Measurements from ENCODE around the gene SKP1. TPM values are rescaled to one million over a fixed set of nuclear protein-coding genes. Genes with fewer than 3 reads are reported as not detected.

The SKP1 gene
- polyA plus RNA-seq, 1 of the 3 experiments (the other 2 are of a cell fraction): 407 TPM

GRCh38 chr5:134145779-134146581 is 30.8 kb downstream of the SKP1 start:
- Histone ChIP-seq H3K4me2 (no peak overlapping the region), H3K27ac (ENCODE audit: low read depth in 2 of 2, low read length in 1 of 2) (peak overlapping the region in 1 of 2 experiments; percentile 11; a peak in 1 of 4 replicates), H3K36me3 (replicated peaks in 1 of 2; ENCODE audit: control insufficient read depth in 1 of 2, insufficient read depth in 2 of 2, low read length in 1 of 2) (peaks cover 40 to 85% of the 10 kb centered on the region in 2 experiments), H3K9me2 (no peaks in the 10 kb centered on the region), H2AFZ (ENCODE audit: low read depth) (no peak overlapping the region), H3K4me1 (ENCODE audit: control insufficient read depth in 1 of 2, insufficient read depth in 2 of 2, low read depth in 1 of 2, low read length in 1 of 2) (peaks cover 0 to 2% of the 10 kb centered on the region in 2 experiments; a peak in 1 of 4 replicates), H3K9ac (no peak overlapping the region), H4K20me1 (ENCODE audit: insufficient read depth) (peaks cover 56% of the 10 kb centered on the region), H3K4me3 (ENCODE audit: low read depth in 2 of 2, low read length in 1 of 2) (no peak overlapping the region; a peak in 1 of 4 replicates), H3K27me3 (ENCODE audit: insufficient read depth) (no peaks in the 10 kb centered on the region), H3F3A (replicated peaks; ENCODE audit: insufficient read depth) (peaks cover 18% of the 10 kb centered on the region), H3K79me2 (ENCODE audit: insufficient read depth) (peaks cover 49% of the 10 kb centered on the region), H3K9me3 (no peaks in the 10 kb centered on the region)
- ChIA-PET CTCF (interaction anchor here (0.6 to 18.5 kb wide), 31 partner anchors 9 to 176 kb away, joined by 3 to 673 read pairs (median 4); partner anchors contain the start of gene TCF7), POLR2A (interaction anchor here (1.1 kb wide), 1 partner anchor 39 kb away, joined by 4 read pairs; no protein-coding TSS in a partner anchor)
- DNase-seq: peak; percentile 77
- peak; percentile 76 for TF ChIP-seq RAD21 (IDR thresholded peaks at IDR 0.05; ENCODE audit: low read length)
- peak; percentile 86 for TF ChIP-seq SMC3 (IDR thresholded peaks at IDR 0.05; ENCODE audit: low read depth, low read length)
- TF ChIP-seq SIN3A (IDR thresholded peaks at IDR 0.05; ENCODE audit: borderline replicate concordance, low read depth, low read length): no peak
- TF ChIP-seq CTCF (IDR thresholded peaks at IDR 0.05): peak; percentile 87
- 77% methylated on average over 8 of the region's 13 CpGs for WGBS (ENCODE audit: low lambda C conversion rate)

GRCh38 chr5:134145041-134145757 is 31.6 kb downstream of the SKP1 start:
- Histone ChIP-seq H3K4me3 (ENCODE audit: low read depth in 2 of 2, low read length in 1 of 2) (no peak overlapping the region), H3K9me3 (no peaks in the 10 kb centered on the region), H3K27ac (ENCODE audit: low read depth in 2 of 2, low read length in 1 of 2) (peak overlapping the region in 1 of 2 experiments; percentile 11; a peak in 1 of 4 replicates), H3K4me2 (no peak overlapping the region), H3K4me1 (ENCODE audit: control insufficient read depth in 1 of 2, insufficient read depth in 2 of 2, low read depth in 1 of 2, low read length in 1 of 2) (peaks cover 0 to 10% of the 10 kb centered on the region in 2 experiments; a peak in 1 of 4 replicates), H3K27me3 (ENCODE audit: insufficient read depth) (no peaks in the 10 kb centered on the region), H4K20me1 (ENCODE audit: insufficient read depth) (peaks cover 64% of the 10 kb centered on the region), H2AFZ (ENCODE audit: low read depth) (no peak overlapping the region), H3K9me2 (no peaks in the 10 kb centered on the region), H3K9ac (no peak overlapping the region), H3K36me3 (replicated peaks in 1 of 2; ENCODE audit: control insufficient read depth in 1 of 2, insufficient read depth in 2 of 2, low read length in 1 of 2) (peaks cover 33 to 82% of the 10 kb centered on the region in 2 experiments), H3F3A (replicated peaks; ENCODE audit: insufficient read depth) (peaks cover 18% of the 10 kb centered on the region), H3K79me2 (ENCODE audit: insufficient read depth) (peaks cover 48% of the 10 kb centered on the region)
- DNase-seq: no peak
- no CpG with 5 or more reads among the region's 1 CpG for WGBS (ENCODE audit: low lambda C conversion rate)
- CTCF ChIA-PET: interaction anchor here (0.6 to 18.5 kb wide), 24 partner anchors 8 to 175 kb away, joined by 3 to 673 read pairs (median 4); partner anchors contain the start of gene TCF7
- POLR2A ChIA-PET: interaction anchor here (1.1 kb wide), 1 partner anchor 38 kb away, joined by 4 read pairs; no protein-coding TSS in a partner anchor
- no peak for TF ChIP-seq FOSL2 (IDR thresholded peaks at IDR 0.05; ENCODE audit: borderline replicate concordance, low read depth)
- TF ChIP-seq RCOR1 (IDR thresholded peaks at IDR 0.05; ENCODE audit: low read length): no peak
- no peak for TF ChIP-seq PBX3 (IDR thresholded peaks at IDR 0.05)
- no peak for TF ChIP-seq FOXJ3 (CRISPR knock-in tag; IDR thresholded peaks at IDR 0.05)
- TF ChIP-seq MXI1 (IDR thresholded peaks at IDR 0.05; ENCODE audit: low read depth, low read length): no peak
- TF ChIP-seq USF1 (IDR thresholded peaks at IDR 0.05; ENCODE audit: borderline replicate concordance, low read depth): no peak
- TF ChIP-seq TEAD4 (IDR thresholded peaks at IDR 0.05; ENCODE audit: borderline replicate concordance, insufficient read depth): no peak
- TF ChIP-seq RFX5 (IDR thresholded peaks at IDR 0.05; ENCODE audit: low read length): no peak
- TF ChIP-seq TAF1 (IDR thresholded peaks at IDR 0.05; ENCODE audit: borderline replicate concordance, low read depth, low read length): no peak
- no peak for TF ChIP-seq CTCF (IDR thresholded peaks at IDR 0.05)
- no peak for TF ChIP-seq TCF12 (IDR thresholded peaks at IDR 0.05)
- no peak for TF ChIP-seq SIN3A (IDR thresholded peaks at IDR 0.05; ENCODE audit: borderline replicate concordance, low read depth, low read length)
- no peak for TF ChIP-seq SMC3 (IDR thresholded peaks at IDR 0.05; ENCODE audit: low read depth, low read length)
- no peak for TF ChIP-seq USF2 (IDR thresholded peaks at IDR 0.05; ENCODE audit: borderline replicate concordance, low read depth, low read length)
- no peak for TF ChIP-seq CHD2 (IDR thresholded peaks at IDR 0.05; ENCODE audit: low read length, partially characterized antibody)
